ENCODE data around the gene GABRB3.

- TF ChIP-seq, protein P1, sequence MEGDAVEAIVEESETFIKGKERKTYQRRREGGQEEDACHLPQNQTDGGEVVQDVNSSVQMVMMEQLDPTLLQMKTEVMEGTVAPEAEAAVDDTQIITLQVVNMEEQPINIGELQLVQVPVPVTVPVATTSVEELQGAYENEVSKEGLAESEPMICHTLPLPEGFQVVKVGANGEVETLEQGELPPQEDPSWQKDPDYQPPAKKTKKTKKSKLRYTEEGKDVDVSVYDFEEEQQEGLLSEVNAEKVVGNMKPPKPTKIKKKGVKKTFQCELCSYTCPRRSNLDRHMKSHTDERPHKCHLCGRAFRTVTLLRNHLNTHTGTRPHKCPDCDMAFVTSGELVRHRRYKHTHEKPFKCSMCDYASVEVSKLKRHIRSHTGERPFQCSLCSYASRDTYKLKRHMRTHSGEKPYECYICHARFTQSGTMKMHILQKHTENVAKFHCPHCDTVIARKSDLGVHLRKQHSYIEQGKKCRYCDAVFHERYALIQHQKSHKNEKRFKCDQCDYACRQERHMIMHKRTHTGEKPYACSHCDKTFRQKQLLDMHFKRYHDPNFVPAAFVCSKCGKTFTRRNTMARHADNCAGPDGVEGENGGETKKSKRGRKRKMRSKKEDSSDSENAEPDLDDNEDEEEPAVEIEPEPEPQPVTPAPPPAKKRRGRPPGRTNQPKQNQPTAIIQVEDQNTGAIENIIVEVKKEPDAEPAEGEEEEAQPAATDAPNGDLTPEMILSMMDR (IDR thresholded peaks at IDR 0.05): no peak
- TF ChIP-seq SIN3A (IDR thresholded peaks at IDR 0.05; ENCODE audit: borderline replicate concordance, insufficient read depth, low read depth, low read length) (no peak), POLR2AphosphoS5 (IDR thresholded peaks at IDR 0.05; ENCODE audit: low read depth, low read length) (no peak), TCF7L2 (IDR thresholded peaks at IDR 0.05; ENCODE audit: low read depth, low read length) (no peak), REST (IDR thresholded peaks at IDR 0.05; ENCODE audit: insufficient read depth in 1 of 2, low read depth in 2 of 2, low read length in 1 of 2) (no peak)
These were observed 102.8 kb downstream of the GABRB3 start for GRCh38 chr15:26670116-26670515.

Data from Panc1 (cell line).